SK-N-SH treated with all-trans-retinoic acid at 6 μM for 48 hours (cell line): ENCODE results near the gene ALDOA.

ENCODE experiments used
- ATAC-seq: fragments of 200-7000 bp; cut with Tn5 transposase; 3 replicates; pipeline ENCODE4 v1.9.1; 2020; ENCODE audit warnings: mild to moderate bottlenecking, moderate library complexity
- ARNTL ChIP-seq: fragments of 450-650 bp; formaldehyde crosslinking; IDR thresholded peaks from 2 replicates; pipeline ENCODE4 v1.5.0; 2020; ENCODE audit warnings: low read depth, mild to moderate bottlenecking, moderate library complexity, borderline replicate concordance
- BACH2 ChIP-seq: fragments of 250-450 bp; sonication (Bioruptor Pico); IDR thresholded peaks from 2 replicates; pipeline ENCODE4 v1.9.0; 2021; ENCODE audit warnings: mild to moderate bottlenecking, borderline replicate concordance
- CREB5 ChIP-seq: fragments of 250-450 bp; sonication (Bioruptor Pico); IDR thresholded peaks from 2 replicates; pipeline ENCODE4 v1.5.1; 2020; ENCODE audit warnings: low read depth, mild to moderate bottlenecking, moderate library complexity
- CSDC2 ChIP-seq: fragments of 250-450 bp; sonication (Bioruptor Pico); IDR thresholded peaks from 2 replicates; pipeline ENCODE4 v1.5.0; 2020; ENCODE audit warnings: mild to moderate bottlenecking, moderate library complexity
- CSRNP3 ChIP-seq: fragments of 250-450 bp; sonication (Bioruptor Pico); IDR thresholded peaks from 2 replicates; pipeline ENCODE4 v1.5.1; 2021; ENCODE audit warnings: mild to moderate bottlenecking, moderate library complexity
- ESRRG ChIP-seq: fragments of 250-450 bp; sonication (Bioruptor Pico); IDR thresholded peaks from 2 replicates; pipeline ENCODE4 v1.6.1; 2021; ENCODE audit warnings: mild to moderate bottlenecking
- GLIS3 ChIP-seq: fragments of 250-450 bp; sonication (Bioruptor Pico); IDR thresholded peaks from 2 replicates; pipeline ENCODE4 v1.5.0; 2020; ENCODE audit warnings: mild to moderate bottlenecking, moderate library complexity
- ISL1 ChIP-seq: fragments of 250-450 bp; sonication (Bioruptor Pico); IDR thresholded peaks from 2 replicates; pipeline ENCODE4 v2.1.2; 2022; ENCODE audit warnings: mild to moderate bottlenecking, moderate library complexity
- OSR1 ChIP-seq: fragments of 250-450 bp; sonication (Bioruptor Pico); IDR thresholded peaks from 2 replicates; pipeline ENCODE4 v1.8.0; 2022; ENCODE audit warnings: moderate library complexity, mild to moderate bottlenecking, inconsistent platforms
- PATZ1 ChIP-seq: fragments of 250-450 bp; sonication (Bioruptor Pico); IDR thresholded peaks from 2 replicates; pipeline ENCODE4 v1.8.0; 2020; ENCODE audit warnings: mild to moderate bottlenecking, moderate library complexity, borderline replicate concordance
- POU6F1 ChIP-seq: fragments of 250-450 bp; sonication (Bioruptor Pico); IDR thresholded peaks from 2 replicates; pipeline ENCODE4 v1.8.0; 2021; ENCODE audit warnings: low read depth, mild to moderate bottlenecking, moderate library complexity, borderline replicate concordance
- PPARA ChIP-seq: fragments of 250-450 bp; sonication (Bioruptor Pico); IDR thresholded peaks from 2 replicates; pipeline ENCODE4 v1.5.0; 2020; ENCODE audit warnings: mild to moderate bottlenecking, borderline replicate concordance
- RARB ChIP-seq: fragments of 250-450 bp; sonication (Bioruptor Pico); IDR thresholded peaks from 2 replicates; pipeline ENCODE4 v1.8.0; 2021; ENCODE audit warnings: mild to moderate bottlenecking, moderate library complexity
- SNAI2 ChIP-seq: fragments of 250-450 bp; sonication (Bioruptor Pico); IDR thresholded peaks from 2 replicates; pipeline ENCODE4 v1.5.0; 2020; ENCODE audit warnings: mild to moderate bottlenecking, moderate library complexity
- TCF4 ChIP-seq: fragments of 250-450 bp; sonication (Bioruptor Pico); IDR thresholded peaks from 2 replicates; pipeline ENCODE4 v1.8.0; 2021; ENCODE audit warnings: mild to moderate bottlenecking, moderate library complexity, borderline replicate concordance
- TOX ChIP-seq: fragments of 250-450 bp; sonication (Bioruptor Pico); IDR thresholded peaks from 2 replicates; pipeline ENCODE4 v1.8.0; 2021; ENCODE audit warnings: mild to moderate bottlenecking, moderate library complexity, borderline replicate concordance
- TSHZ2 ChIP-seq: fragments of 250-450 bp; sonication (Bioruptor Pico); IDR thresholded peaks from 2 replicates; pipeline ENCODE4 v1.5.0; 2020; ENCODE audit warnings: mild to moderate bottlenecking, moderate library complexity
- ZC3H10 ChIP-seq: fragments of 250-450 bp; sonication (Bioruptor Pico); IDR thresholded peaks from 2 replicates; pipeline ENCODE4 v1.5.1; 2021; ENCODE audit warnings: mild to moderate bottlenecking, moderate library complexity
- ZFP3 ChIP-seq: fragments of 250-450 bp; sonication (Bioruptor Pico); IDR thresholded peaks from 2 replicates; pipeline ENCODE4 v1.5.0; 2020; ENCODE audit warnings: mild to moderate bottlenecking, moderate library complexity
- ZFP30 ChIP-seq: fragments of 450-650 bp; formaldehyde crosslinking; IDR thresholded peaks from 2 replicates; pipeline ENCODE4 v1.5.0; 2022; ENCODE audit warnings: mild to moderate bottlenecking, moderate library complexity
- ZNF565 ChIP-seq: fragments of 450-650 bp; formaldehyde crosslinking; conservative IDR thresholded peaks from 2 replicates; pipeline ENCODE4 v1.5.0; 2020; ENCODE audit warnings: low read depth, mild to moderate bottlenecking, moderate library complexity
- ZNF70 ChIP-seq: fragments of 450-650 bp; formaldehyde crosslinking; IDR thresholded peaks from 2 replicates; pipeline ENCODE4 v1.5.0; 2020; ENCODE audit warnings: mild to moderate bottlenecking, moderate library complexity
- ZNF8 ChIP-seq: fragments of 450-650 bp; formaldehyde crosslinking; IDR thresholded peaks from 2 replicates; pipeline ENCODE4 v1.5.0; 2020; ENCODE audit warnings: mild to moderate bottlenecking, moderate library complexity

Gene ALDOA

GRCh38 chr16:30088832-30089624 is 23.5 kb downstream of the ALDOA start:
- no peak for ATAC-seq
- TF ChIP-seq RARB (no peak), ZC3H10 (CRISPR knock-in tag) (no peak), ZNF565 (CRISPR knock-in tag) (no peak), CSRNP3 (CRISPR knock-in tag) (no peak), ZFP30 (CRISPR knock-in tag) (no peak), CSDC2 (CRISPR knock-in tag) (no peak), SNAI2 (no peak), BACH2 (CRISPR knock-in tag) (no peak), ZNF8 (CRISPR knock-in tag) (no peak), OSR1 (CRISPR knock-in tag) (no peak), TCF4 (CRISPR knock-in tag) (no peak), PATZ1 (CRISPR knock-in tag) (no peak), GLIS3 (CRISPR knock-in tag) (no peak), TSHZ2 (no peak), PPARA (CRISPR knock-in tag) (no peak), TOX (CRISPR knock-in tag) (no peak)

- no peak for ATAC-seq
- TF ChIP-seq ZC3H10 (CRISPR knock-in tag) (no peak), ZFP30 (CRISPR knock-in tag) (no peak), CSDC2 (CRISPR knock-in tag) (no peak), CREB5 (CRISPR knock-in tag) (no peak), ISL1 (no peak), OSR1 (CRISPR knock-in tag) (no peak), PATZ1 (CRISPR knock-in tag) (no peak), RARB (no peak), PPARA (CRISPR knock-in tag) (no peak), CSRNP3 (CRISPR knock-in tag) (no peak), ZNF8 (CRISPR knock-in tag) (no peak), GLIS3 (CRISPR knock-in tag) (no peak), ZFP3 (CRISPR knock-in tag) (no peak), TOX (CRISPR knock-in tag) (no peak), POU6F1 (no peak), ZNF565 (CRISPR knock-in tag) (no peak), BACH2 (CRISPR knock-in tag) (no peak), ARNTL (CRISPR knock-in tag) (no peak), ZNF70 (CRISPR knock-in tag) (no peak), ESRRG (CRISPR knock-in tag) (no peak)
Measured at GRCh38 chr16:30090610-30091331, 25.2 kb downstream of the ALDOA start.
